Glomerular endothelial cell (primary cell): ENCODE results near the gene BCAS3. TPM values are rescaled to one million over a fixed set of nuclear protein-coding genes. Genes with fewer than 3 reads are reported as not detected.

Experiments
- DNase-seq: peaks from one replicate; pipeline ENCODE4 v3.0.0-alpha.2; 2011; ENCODE audit warnings: low read depth, low spot score; ENCODE audit errors: extremely low read depth
- total RNA-seq: library from RNA; depleted of rRNA; stranded (reverse); fragments of >200 nt; gene quantifications from 2 replicates; pipeline ENCODE4 v1.2.3, GENCODE V29; 2015

BCAS3 gene
- total RNA-seq, 1 donor from 2014 or later = 52.3 TPM

GRCh38 chr17:61384692-61385576 lies 707.3 kb downstream of the BCAS3 start:
- DNase-seq = no peak

- no peak for DNase-seq
These were observed 708.1 kb downstream of the BCAS3 start for GRCh38 chr17:61385577-61386236.

DNA sequence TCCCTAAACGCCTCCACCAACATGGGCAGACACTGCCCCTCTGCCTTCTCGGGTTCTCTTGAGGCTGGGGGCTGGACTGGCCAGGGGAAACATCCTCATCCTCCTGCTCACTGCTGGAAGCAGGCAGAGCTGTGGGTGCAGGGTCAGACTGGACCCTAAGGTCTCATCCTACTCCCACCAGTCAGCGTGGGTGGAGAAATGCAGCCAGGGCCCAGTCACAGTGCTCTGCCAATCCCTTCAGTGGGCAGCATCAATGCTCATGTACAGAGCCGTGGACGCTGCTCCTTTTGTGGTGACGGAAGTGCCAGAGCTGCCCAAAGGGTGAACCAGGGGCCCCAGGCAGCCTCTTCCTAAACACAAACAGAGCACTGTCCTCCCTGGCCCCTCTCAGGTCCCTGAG lies 708.6 kb downstream of the BCAS3 start:
- DNase-seq = no peak

GRCh38 chr17:61387011-61387410 lies 709.4 kb downstream of the BCAS3 start:
- no peak for DNase-seq

- no peak for DNase-seq
These were observed 710.1 kb downstream of the BCAS3 start for GRCh38 chr17:61387511-61388305.

- no peak for DNase-seq
These were observed 711.1 kb downstream of the BCAS3 start for GRCh38 chr17:61388561-61389356.

GRCh38 chr17:61389670-61390478 lies 712.2 kb downstream of the BCAS3 start:
- no peak for DNase-seq

- DNase-seq = no peak
These were observed 712.8 kb downstream of the BCAS3 start for GRCh38 chr17:61390479-61390791.

DNA sequence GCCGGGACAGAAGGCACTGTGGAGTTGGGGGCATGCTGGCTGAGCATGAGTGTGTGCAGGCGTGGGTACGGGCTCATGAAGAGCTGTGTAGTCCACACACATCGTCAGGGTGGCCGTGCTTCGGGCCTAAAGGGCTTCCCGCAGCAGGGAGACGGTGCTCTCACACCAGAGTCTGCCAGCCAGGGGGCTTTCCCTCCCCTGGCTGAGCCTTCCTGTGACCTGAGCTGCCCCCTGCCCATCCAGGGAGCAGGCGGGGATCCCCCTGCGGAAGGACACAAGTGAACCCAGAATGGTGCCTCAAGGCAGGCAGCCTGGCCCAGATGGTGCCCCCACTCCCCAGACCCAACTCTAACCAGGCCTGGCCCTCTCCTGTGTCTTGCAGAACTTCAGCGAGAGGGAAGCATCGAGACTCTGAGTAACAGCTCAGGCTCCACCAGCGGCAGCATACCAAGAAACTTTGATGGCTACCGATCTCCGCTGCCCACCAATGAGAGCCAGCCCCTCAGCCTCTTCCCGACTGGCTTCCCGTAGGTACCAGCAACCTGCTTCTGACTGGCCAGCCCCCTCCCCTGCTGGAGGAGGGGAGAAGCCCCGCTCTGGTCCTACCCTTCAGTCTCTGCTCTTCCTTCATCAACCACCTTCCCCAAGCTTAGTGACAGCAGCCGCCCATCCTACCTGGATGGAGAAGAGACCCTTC lies 714.1 kb downstream of the BCAS3 start:
- no peak for DNase-seq

DNA sequence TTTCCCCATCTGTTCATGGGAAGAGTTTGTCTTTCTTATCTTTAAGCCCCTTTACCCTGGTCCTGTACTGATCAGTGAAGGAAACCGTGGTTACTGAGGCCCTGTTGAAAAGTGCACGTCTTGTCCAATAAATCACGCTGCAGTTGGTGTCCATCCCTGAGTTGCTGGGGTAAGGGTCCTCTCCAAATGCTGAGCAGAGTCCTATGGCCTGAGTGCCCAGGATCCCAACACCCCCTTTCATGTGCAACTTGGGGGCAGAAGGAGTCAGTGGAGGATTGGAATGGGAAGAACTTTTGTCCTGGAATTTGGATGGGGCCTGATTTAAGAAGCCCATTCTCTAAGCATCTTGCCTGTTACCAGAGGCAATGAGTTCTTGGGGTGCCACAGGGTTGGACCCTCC lies 715.0 kb downstream of the BCAS3 start:
- DNase-seq = no peak

GRCh38 chr17:61393550-61393903 lies 715.9 kb downstream of the BCAS3 start:
- DNase-seq = no peak

GRCh38 chr17:61393904-61394629 lies 716.4 kb downstream of the BCAS3 start:
- no peak for DNase-seq

GRCh38 chr17:61394630-61395408 lies 717.2 kb downstream of the BCAS3 start:
- no peak for DNase-seq

- no peak for DNase-seq
These were observed 717.8 kb downstream of the BCAS3 start for GRCh38 chr17:61395409-61395982.

- no peak for DNase-seq
These were observed 718.4 kb downstream of the BCAS3 start for GRCh38 chr17:61395983-61396585.

GRCh38 chr17:61396586-61397085 lies 719.0 kb downstream of the BCAS3 start:
- no peak for DNase-seq
